ENCODE measurements around the gene TPCN1.

TPCN1 gene

GRCh38 chr12:113221181-113221996 lies at the start of gene TPCN1:
TSS of gene TPCN1 (plus strand) at chr12:113221464. CDS start at chr12:113226853, 5,389 bp downstream.
- peak; percentile 99 to 100 for DNase-seq

GRCh38 chr12:113171543-113171942 lies 49.7 kb upstream of the TPCN1 start:
- DNase-seq, result no peak

GRCh38 chr12:113172185-113172584 lies 49.1 kb upstream of the TPCN1 start:
- DNase-seq, result no peak

- no peak for DNase-seq
Measured at GRCh38 chr12:113173081-113173698, 48.1 kb upstream of the TPCN1 start.

GRCh38 chr12:113174461-113175384 lies 46.5 kb upstream of the TPCN1 start:
- DNase-seq, result peak; percentile 40

- no peak for DNase-seq
Measured at GRCh38 chr12:113179023-113179422, 42.2 kb upstream of the TPCN1 start.

- no peak for DNase-seq
Measured at GRCh38 chr12:113180333-113180732, 40.9 kb upstream of the TPCN1 start.

GRCh38 chr12:113181975-113182374 lies 39.3 kb upstream of the TPCN1 start:
- DNase-seq, result no peak

DNA sequence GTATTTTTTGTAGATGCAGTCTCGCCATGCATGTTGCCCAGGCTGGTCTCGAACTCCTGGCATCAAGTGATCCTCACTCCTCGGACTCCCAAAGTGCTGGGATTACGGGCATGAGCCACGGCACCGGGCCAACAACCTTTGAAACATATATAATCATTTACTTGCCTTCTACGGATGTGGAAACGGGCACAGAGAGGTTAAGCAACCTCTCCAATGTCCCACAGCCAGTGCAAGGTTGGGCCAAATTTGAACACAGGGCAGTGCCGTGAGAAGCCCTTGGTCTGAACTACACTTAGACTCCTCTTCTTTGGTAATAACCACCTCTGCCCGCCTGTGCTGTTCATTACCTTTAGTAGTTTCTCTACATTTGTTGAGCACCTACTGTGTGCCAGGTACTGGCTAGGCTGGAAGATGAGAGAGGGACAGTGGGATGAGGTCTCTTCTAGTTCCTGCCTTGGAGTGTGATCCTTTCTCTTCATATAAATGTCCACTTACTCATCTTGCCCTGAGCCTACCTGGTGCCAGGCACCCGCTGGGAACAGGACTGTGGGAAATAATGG lies 38.2 kb upstream of the TPCN1 start:
- no peak for DNase-seq

DNA sequence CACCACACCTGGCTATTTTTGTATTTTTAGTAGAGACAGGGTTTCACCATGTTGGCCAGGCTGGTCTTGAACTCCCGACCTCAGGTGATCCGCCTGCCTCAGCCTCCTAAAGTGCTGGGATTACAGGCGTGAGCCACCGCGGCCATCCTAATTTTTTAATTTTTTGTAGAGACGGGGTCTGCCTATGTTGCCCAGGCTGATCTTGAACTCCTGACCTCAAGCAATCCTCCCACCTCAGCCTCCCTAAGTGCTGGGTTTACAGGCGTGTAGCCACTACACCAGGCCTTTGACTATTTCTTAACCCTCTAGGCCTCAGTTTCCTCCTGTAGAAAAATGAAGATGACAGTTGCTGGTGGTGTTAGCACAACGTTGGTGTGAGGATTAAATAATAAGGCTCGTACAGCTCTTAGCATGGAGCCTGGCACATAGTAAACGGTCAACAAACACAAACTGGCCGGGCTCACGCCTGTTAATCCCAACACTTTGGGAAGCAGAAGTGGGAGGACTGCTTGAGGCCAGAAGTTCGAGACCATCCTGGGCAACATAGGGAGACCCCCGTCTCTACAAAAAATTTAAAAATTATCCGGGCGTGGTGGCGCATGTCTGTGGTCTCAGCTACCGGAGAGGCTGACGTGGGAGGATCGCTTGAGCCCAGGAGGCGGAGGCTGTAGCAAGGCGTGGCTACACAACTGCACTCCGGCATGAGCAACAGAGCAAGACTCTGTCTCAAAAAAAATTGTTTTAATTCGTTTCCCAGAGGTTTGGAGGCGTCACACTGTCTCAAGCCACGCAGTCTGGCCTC lies 37.0 kb upstream of the TPCN1 start:
- DNase-seq, result peak in 1 of 2 experiments; percentile 30

DNA sequence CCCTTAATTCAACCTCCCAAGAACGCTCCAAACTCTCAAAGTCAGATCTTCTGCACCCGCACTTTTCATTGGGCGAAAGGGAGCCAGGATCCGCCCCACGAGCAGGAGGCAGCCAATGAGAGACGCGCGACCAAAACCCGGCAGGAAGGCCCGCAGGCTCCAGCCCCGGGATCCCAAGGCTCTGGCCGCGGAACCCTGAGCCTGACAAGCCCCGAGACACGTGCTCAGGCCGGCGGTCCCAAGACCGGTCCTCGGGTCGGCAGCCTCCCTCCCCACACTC lies 36.4 kb upstream of the TPCN1 start:
- DNase-seq, result peak; percentile 68 to 78

DNA sequence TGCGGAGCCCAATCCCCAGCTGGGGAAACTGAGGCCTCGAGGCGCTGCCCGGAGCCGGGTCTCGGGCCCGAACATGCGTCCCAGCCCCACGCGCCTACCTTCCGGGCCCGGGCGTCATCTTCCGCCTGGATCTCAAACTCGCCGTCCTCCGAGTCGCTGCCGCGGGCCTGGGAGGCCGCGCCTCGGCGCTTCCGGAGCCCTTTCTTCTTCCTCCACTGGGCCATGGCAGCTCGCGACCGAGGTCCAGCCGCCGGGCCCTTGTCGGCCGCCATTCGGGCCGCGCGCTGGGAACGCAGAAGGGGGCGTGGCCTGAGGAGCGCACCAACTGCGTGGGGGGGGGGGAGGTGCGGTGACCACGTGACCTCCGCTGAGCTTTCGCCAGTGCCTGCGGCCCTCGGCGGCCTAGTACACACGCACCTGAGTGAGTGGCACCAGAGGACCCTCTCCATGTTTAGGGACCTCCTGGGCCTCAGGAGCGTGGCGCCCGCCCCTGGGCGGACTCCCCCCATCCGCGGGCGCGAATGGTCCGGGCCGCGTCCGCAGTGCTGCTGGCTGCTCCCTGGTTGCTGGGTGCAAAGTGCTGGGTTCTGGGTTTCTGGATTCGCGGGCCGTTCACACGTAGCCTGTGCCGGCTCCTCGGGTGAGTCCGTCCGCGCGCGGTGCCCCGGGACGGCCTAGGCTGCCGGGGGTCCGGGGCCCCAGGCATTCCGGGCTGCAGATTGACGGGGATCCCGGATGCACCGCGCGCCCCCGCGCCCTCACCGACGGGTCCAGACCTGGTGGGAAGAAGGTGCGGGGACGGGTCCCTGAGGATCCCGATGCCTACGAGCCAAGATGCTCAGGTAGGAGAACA lies 35.9 kb upstream of the TPCN1 start, which contains the start of the genes DDX54 and RITA1:
Gene DDX54 (minus strand): TSS at position 299 of the 853 bp plus-strand sequence. CDS start 27 bp downstream, at position 272.
Gene RITA1 (plus strand): TSS at position 542 of the 853 bp plus-strand sequence. CDS start 1,026 bp downstream, outside the sequence.
- DNase-seq, result peak; percentile 67 to 78

DNA sequence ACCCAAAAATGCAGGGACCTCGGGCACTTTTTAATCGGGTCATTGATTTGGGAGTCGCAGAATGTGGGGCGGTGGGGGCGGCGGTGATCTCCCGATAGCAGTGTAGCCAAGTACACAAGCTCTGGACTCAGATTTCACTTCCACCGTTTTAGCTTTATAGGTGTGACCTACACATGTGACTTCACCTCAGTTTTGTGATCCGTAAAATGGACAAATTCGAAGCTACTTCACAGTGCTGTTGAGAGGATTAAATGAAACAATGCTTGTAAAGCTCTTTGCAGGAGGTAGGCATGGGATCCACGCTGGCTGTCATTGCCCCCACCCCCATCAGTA lies 35.3 kb upstream of the TPCN1 start:
- DNase-seq, result peak; percentile 9 to 39

DNA sequence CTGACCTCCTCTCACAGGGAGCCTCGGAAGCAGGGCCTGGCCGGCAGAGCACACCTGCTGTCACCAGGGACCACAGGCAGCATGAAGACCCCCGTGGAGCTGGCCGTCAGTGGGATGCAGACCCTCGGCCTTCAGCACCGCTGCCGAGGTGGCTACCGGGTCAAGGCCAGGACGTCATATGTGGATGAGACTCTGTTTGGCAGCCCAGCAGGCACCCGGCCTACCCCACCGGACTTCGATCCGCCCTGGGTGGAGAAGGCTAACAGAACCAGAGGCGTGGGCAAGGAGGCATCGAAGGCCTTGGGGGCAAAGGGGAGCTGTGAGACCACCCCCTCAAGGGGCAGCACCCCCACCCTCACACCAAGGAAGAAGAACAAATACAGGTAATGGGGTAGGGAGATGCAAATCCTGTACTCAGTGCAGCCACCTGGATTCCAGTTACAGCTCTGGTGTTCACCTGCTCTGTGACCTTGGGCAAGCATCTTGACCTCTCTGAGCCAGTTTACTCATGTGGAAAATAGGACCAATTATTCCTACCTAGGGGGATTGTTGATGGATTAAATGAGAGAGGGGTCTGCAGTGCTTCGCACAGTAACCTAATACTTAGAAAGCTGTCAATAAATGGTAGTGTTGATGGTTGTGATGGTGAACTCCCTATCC lies 34.5 kb upstream of the TPCN1 start:
- no peak for DNase-seq

GRCh38 chr12:113189361-113189760 lies 31.9 kb upstream of the TPCN1 start:
- DNase-seq, result no peak

- DNase-seq, result peak in 1 of 2 experiments; percentile 15
Measured at GRCh38 chr12:113190761-113191160, 30.5 kb upstream of the TPCN1 start.

DNA sequence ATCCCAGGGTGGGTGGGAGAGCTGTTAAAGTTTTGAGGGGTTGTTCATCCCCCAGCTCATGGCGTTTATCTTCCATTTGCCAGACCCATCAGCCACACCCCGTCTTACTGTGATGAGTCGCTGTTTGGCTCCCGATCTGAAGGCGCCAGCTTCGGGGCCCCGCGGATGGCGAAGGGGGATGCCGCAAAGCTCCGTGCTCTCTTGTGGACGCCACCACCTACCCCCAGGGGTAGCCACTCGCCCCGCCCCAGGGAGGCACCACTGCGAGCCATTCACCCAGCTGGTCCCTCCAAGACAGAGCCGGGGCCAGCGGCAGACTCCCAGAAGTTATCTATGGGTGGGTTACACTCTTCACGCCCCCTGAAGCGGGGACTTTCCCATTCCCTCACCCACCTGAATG lies 30.0 kb upstream of the TPCN1 start:
- no peak for DNase-seq

DNA sequence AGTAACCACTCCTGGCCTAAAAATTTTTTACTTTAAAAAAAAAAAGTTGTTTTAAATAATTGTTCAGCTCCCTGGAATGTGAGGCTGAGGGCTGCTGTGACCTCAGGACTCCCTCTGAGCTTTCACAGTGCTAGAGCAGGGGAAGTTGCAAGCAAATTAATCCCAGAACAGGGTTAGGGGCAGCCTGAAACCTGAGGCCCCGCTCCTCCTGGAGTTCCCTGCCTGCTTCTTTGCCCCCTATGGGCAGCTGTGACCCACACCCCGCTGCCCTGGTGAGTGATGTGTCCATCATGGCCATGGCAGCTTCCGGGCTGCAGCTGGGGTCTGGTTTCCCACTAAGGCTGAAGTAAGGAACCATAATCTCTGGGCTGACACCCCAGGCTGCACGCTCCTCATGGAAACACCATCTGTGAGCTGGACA lies 26.3 kb upstream of the TPCN1 start:
- no peak for DNase-seq

GRCh38 chr12:113195598-113195997 lies 25.7 kb upstream of the TPCN1 start:
- no peak for DNase-seq

DNA sequence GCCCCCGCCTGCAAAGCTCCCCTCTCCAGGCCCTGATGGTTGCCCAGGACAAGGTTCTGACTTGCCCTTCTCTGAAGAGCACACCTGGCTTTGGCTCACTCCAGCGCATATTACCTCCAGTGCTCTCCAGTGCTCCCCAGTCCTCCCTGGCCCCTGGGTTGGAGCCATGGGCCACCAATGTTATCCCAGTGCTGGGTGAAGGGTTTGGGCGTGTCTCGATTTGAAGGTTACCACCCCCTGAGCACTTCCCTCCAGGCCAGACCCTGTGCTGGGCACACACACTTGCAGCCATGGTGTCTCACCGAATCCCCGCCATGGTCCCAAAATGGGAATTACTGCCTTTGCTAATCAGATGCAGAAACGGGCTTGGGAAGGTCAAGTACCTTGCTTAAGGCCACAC lies 24.7 kb upstream of the TPCN1 start:
- DNase-seq, result no peak

GRCh38 chr12:113196990-113197389 lies 24.3 kb upstream of the TPCN1 start:
- DNase-seq, result peak; percentile 7 to 54
